ENCODE data around the gene HAUS3. TPM values are rescaled to one million over a fixed set of nuclear protein-coding genes. Genes with fewer than 3 reads are reported as not detected.
"Not testable (repeated sequence)": the region's sequence is repeated elsewhere in the genome, so short reads cannot be mapped to it uniquely, and the experiment has no call there.

Gene HAUS3
- total and polyA plus RNA-seq, 2 experiments from 2014 or later: 15.2 to 16.3 TPM

DNA sequence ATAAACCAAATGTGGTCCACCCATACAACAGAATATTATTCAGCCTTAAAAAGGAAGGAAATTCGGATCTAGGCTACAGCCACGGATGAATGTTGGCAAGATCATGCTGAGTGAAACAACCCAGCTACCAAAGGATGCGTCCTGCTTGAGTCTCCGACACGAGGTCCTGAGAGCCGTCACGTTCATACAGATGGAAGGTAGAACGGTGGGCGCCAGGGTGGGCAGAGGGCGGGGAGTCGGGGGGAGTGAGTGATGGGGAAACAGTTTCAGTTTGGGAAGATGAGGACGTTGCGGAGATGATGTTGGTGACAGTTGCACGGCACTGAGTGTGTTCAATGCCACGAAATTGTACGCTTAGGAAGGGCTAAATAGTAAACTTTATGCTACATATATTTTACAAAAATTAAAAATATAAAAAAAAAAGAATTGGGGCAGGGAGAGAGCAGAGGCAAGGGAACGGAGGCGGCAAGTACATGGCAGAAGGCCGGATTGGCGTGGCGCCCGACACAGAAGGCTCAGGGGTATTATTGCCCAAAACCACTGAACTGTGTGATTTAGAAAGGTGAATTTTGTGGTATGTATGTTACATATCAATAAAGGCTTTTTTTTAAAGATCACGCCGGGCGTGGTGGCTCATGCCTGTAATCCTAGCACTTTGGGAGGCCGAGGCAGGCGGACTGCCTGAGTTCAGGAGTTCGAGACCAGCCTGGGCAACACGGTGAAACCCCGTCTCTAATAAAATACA lies 34.8 kb upstream of the HAUS3 start:
- Histone ChIP-seq H3K27ac (no peak overlapping the region), H3K27me3 (no peaks in the 10 kb centered on the region), H3K36me3 (no peaks in the 10 kb centered on the region), H3K4me1 (ENCODE audit: low read depth) (no peaks in the 10 kb centered on the region), H3K9me3 (ENCODE audit: low read depth) (no peaks in the 10 kb centered on the region), H3K4me3 (no peak overlapping the region)
- DNase-seq (ENCODE audit: low read depth in 1 of 2, low spot score in 1 of 2): no peak
- TF ChIP-seq, protein P1, sequence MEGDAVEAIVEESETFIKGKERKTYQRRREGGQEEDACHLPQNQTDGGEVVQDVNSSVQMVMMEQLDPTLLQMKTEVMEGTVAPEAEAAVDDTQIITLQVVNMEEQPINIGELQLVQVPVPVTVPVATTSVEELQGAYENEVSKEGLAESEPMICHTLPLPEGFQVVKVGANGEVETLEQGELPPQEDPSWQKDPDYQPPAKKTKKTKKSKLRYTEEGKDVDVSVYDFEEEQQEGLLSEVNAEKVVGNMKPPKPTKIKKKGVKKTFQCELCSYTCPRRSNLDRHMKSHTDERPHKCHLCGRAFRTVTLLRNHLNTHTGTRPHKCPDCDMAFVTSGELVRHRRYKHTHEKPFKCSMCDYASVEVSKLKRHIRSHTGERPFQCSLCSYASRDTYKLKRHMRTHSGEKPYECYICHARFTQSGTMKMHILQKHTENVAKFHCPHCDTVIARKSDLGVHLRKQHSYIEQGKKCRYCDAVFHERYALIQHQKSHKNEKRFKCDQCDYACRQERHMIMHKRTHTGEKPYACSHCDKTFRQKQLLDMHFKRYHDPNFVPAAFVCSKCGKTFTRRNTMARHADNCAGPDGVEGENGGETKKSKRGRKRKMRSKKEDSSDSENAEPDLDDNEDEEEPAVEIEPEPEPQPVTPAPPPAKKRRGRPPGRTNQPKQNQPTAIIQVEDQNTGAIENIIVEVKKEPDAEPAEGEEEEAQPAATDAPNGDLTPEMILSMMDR (IDR thresholded peaks at IDR 0.05; ENCODE audit: low read depth, low read length): no peak

DNA sequence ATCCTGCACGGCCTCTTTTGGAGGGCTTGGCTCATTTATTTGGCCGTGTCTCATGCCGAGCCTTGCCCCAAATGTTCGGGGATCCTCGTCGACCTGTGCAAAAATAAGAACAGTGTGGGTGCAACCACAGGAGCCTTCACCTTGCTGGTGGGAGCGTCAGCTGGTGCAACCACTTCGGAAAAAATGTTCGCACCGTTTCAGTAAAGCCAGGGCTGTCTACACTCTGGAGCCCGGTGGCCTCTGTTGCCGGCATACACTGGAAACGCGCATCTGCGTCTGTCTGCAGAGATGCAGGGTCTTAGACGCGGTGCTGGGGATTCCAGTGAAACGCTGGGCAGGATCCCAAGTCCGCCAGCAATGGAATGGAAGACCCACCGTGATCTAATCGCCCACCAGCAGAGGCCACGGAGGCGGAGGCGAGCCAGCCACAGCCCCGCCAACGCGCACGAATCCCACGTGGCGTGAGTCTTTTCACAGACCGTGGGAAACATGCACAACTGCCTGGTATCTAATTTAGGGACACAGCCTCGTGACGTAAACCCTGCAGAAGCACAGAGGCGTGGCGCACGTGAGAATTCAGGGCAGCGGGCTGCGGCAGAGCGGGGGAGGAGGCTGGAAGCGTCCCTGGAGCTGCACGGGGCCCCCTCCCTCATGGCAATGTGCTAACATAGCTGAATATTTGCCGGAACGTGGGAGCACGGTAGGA lies 33.8 kb upstream of the HAUS3 start:
- no peak for DNase-seq (ENCODE audit: low read depth in 1 of 2, low spot score in 1 of 2)
- no peak overlapping the region for H3K4me3 ChIP-seq
- TF ChIP-seq, protein P1 (IDR thresholded peaks at IDR 0.05; ENCODE audit: low read depth, low read length): no peak
- H3K4me1 ChIP-seq (ENCODE audit: low read depth): no peaks in the 10 kb centered on the region
- H3K27me3 ChIP-seq: no peaks in the 10 kb centered on the region
- H3K36me3 ChIP-seq: no peaks in the 10 kb centered on the region
- H3K27ac ChIP-seq: no peak overlapping the region
- H3K9me3 ChIP-seq (ENCODE audit: low read depth): no peaks in the 10 kb centered on the region

DNA sequence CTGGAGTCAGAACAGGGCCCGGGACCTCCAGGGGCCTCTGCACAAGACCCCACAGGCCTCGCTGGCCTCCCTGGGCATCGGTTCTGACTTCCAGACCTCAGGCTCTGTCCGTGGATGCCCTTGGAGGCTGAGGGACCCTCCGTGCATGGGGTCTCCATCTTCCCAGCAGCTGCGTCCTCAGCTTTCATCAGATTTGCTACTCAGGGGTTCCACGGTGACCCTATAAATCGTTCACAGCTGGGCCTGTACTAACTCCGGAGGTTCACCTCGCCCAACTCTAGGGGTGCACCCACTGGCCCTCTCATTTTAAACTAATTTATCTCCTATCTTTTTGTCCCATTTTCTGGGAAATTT lies 33.1 kb upstream of the HAUS3 start:
- H3K9me3 ChIP-seq (ENCODE audit: low read depth); H3K4me1 ChIP-seq (ENCODE audit: low read depth); H3K36me3 ChIP-seq; DNase-seq (ENCODE audit: low read depth in 1 of 2, low spot score in 1 of 2); H3K27me3 ChIP-seq; H3K4me3 ChIP-seq; H3K27ac ChIP-seq: not testable (repeated sequence)

DNA sequence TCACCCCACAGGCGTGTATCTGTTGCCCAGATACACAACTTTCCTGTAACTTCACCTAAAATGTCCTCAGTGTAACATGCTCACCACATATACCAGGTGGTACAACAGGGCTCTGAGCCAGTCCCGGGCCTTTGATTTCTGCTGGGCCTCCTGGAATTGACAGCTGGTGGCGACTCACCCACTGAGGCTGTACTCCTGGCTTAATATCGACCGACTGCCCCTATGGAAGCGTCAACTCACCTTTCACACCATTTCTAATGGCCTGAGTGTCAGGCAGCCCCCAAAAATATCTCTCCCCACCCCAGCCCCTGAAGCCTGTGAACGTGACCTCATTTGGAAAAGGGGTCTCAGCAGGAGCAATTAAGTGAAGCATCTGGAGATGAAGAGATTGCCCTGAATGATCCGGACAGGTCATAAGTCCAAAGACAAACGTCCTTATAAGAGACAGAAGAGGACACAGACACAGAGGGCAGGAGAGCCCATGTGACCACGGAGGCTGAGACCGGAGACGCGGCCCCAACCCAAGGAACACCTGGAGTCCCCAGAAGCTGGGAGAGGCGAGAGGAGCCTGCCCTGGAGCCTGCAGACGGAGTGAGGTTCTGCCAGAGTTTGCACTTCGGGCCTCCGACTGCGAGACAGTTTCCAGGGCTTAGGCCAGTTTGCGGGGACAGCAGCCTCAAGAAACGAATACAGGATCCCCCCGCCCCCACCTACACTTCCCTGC lies 32.6 kb upstream of the HAUS3 start:
- no peak for DNase-seq (ENCODE audit: low read depth in 1 of 2, low spot score in 1 of 2)
- no peaks in the 10 kb centered on the region for H3K36me3 ChIP-seq
- no peak overlapping the region for H3K27ac ChIP-seq
- H3K9me3 ChIP-seq (ENCODE audit: low read depth): no peaks in the 10 kb centered on the region
- TF ChIP-seq, protein P1 (IDR thresholded peaks at IDR 0.05; ENCODE audit: low read depth, low read length): no peak
- H3K27me3 ChIP-seq: no peaks in the 10 kb centered on the region
- H3K4me1 ChIP-seq (ENCODE audit: low read depth): peaks cover 2% of the 10 kb centered on the region
- no peak overlapping the region for H3K4me3 ChIP-seq

DNA sequence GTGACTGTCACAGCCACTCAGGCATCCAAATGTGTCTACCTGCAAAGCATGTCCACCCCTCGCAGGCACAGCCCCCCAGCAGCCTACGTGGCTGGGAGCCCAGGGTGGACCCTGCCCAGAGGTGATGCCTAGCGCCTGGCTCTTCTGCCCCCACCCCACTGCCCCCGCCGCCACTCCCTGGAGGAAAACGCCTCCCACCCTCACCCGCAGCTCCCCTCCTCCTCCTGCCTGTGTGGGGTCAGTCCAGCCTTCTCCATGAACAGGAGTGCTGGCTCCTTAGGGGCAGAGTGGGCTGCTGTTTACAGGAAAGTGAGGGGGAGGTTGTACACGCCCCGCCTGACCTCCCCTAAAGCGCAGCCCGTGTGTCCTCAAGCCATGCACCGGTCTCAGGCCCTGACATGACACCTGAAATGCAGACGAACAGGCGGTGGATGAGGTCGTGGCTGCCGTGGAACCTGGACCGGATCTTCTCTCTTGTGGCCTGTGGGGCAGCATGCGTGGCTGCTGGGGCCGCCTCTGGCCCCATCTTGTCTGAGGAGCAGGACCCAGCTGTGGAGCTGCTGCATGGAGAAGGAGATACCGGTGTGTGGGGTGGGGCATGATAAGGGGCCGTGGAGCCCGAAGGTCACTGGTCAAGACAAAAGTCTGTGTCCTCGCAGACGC lies 31.9 kb upstream of the HAUS3 start:
- Histone ChIP-seq H3K9me3 (ENCODE audit: low read depth) (no peaks in the 10 kb centered on the region), H3K27me3 (no peaks in the 10 kb centered on the region), H3K36me3 (no peaks in the 10 kb centered on the region), H3K4me1 (ENCODE audit: low read depth) (peaks cover 9% of the 10 kb centered on the region), H3K27ac (no peak overlapping the region), H3K4me3 (no peak overlapping the region)
- TF ChIP-seq, protein P1 (IDR thresholded peaks at IDR 0.05; ENCODE audit: low read depth, low read length): no peak
- DNase-seq (ENCODE audit: low read depth in 1 of 2, low spot score in 1 of 2): no peak
